Lower leg skin (tissue), 3 donors: ENCODE data around the gene APCDD1L.

ENCODE experiments used
- POLR2A ChIP-seq, 2 donors: fragments of 450-650 bp; IDR thresholded peaks; one replicate each; pipeline ENCODE4 v1.6.1; 2016 to 2017; ENCODE audit warnings: antibody characterized with exemption in 2 of 2, mild to moderate bottlenecking in 1 of 2, moderate library complexity in 1 of 2
- TF ChIP-seq, protein P1 (sequence below), 3 donors: fragments of 450-650 bp; IDR thresholded peaks; one replicate each; pipeline ENCODE4 v1.5.1; 2016; ENCODE audit warnings: antibody characterized with exemption in 3 of 3, mild to moderate bottlenecking in 3 of 3, moderate library complexity in 2 of 3

DNA sequence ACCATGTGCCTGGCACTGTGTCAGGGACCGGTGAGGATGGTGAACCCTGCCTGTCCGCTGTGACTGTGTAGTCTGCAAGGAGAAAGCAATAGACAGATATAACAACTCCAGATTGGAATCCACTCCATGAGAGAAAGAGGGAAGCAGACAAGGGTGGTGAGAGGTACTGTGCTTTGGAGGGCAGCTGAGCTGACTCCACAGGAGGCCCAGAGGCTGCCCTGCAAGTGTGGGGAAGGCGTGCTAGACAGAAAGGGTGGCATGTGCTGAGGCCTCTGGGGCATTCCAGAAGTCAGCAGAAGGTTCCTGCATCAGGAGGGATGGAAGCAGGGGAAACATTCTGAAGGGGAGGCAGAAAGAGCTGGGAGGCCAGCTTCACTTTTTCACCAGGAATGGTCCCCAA lies 39.3 kb upstream of the APCDD1L start:
- TF ChIP-seq, protein P1, sequence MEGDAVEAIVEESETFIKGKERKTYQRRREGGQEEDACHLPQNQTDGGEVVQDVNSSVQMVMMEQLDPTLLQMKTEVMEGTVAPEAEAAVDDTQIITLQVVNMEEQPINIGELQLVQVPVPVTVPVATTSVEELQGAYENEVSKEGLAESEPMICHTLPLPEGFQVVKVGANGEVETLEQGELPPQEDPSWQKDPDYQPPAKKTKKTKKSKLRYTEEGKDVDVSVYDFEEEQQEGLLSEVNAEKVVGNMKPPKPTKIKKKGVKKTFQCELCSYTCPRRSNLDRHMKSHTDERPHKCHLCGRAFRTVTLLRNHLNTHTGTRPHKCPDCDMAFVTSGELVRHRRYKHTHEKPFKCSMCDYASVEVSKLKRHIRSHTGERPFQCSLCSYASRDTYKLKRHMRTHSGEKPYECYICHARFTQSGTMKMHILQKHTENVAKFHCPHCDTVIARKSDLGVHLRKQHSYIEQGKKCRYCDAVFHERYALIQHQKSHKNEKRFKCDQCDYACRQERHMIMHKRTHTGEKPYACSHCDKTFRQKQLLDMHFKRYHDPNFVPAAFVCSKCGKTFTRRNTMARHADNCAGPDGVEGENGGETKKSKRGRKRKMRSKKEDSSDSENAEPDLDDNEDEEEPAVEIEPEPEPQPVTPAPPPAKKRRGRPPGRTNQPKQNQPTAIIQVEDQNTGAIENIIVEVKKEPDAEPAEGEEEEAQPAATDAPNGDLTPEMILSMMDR (IDR thresholded peaks at IDR 0.05) = no peak
- no peak for TF ChIP-seq POLR2A (IDR thresholded peaks at IDR 0.05)
